GM08714 (cell line): Measurements from ENCODE around the gene PCDHGA1.

Source experiments
- H3K4me3 ChIP-seq: fragments of 200-500 bp; sonication (Bioruptor generic); 2 replicates; pipeline ENCODE4 v1.5.1; 2014; ENCODE audit warnings: mild to moderate bottlenecking, low read length, inconsistent platforms
- ZNF274 ChIP-seq: IDR thresholded peaks from 2 replicates; pipeline ENCODE4 v1.6.1; 2012; ENCODE audit warnings: mild to moderate bottlenecking, low read depth, low read length

The PCDHGA1 gene

DNA sequence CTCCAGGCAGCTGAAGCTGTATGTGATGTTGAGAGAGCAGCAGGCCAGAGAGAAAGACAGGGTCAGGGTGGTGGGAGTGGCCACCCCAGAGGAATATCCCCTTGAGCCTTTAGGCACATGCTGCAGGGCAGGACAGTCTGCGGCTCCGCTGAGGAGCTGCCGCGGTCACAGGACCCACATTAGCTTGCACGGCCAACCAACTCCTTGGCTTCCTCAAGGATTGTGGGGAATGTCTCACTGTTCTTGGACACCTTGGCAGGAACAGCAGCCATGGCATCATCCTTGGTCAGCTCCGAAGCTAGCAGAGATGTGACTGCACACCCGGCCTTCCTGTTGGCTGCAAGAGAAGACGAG is 186.3 kb downstream of the PCDHGA1 start:
- H3K4me3 ChIP-seq = no peak overlapping the region
- no peak for TF ChIP-seq ZNF274

DNA sequence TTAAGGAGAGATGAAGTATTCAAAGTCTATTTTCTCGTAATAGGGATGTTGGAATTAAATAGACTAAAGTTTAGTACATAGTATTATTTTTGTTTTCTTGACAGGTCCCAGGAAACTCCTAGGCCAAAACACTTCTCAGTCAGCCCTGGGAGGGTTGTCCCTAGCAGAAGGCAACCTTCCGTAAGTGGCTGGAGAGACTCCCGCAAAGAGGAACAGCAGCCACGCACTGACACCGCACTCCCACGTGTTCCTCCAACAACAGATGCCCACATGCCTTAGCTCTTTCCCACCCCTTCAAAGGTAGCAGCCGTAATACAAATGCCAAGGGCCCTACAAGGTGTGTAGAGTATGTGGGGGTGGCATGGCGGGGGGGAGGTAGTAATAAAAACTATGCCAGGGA is 187.0 kb downstream of the PCDHGA1 start:
- H3K4me3 ChIP-seq = no peak overlapping the region

DNA sequence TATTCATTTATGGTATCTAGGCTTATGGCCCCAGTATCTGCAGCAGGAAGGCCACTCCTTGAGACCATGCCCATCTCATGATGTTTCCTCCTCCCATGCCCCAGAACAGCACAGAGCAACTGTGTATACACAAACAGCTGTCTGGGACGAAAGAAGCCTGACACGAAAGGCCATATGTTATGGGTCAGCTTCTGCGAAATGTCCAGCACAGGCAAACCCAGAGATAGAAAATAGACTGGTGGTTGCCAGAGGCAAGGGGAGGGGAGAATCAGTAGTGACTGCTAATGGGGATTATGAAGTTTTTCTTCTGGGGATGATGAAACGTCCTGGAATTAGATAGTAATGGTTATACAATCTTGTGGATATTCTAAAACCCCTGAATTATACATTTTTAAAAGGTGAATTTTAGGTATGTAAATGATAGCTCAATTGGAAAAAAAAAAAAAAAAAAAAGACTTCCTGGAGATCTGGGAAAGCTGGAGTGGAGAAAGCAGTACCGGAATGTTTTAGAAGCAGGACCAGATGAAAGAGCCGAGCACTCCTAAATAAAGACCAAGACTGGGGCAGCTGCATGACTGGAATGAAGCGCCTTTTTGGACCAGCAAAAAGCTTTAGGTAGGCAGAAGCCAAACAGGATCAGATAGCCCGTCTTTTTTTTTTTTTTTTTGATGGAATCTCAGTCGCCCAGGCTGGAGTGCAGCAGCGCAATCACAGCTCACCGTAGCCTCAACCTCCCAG is 187.7 kb downstream of the PCDHGA1 start:
- no peak overlapping the region for H3K4me3 ChIP-seq
- no peak for TF ChIP-seq ZNF274

More for the DNA sequence above, 187.0 kb downstream of the PCDHGA1 start:
- no peak for TF ChIP-seq ZNF274

DNA sequence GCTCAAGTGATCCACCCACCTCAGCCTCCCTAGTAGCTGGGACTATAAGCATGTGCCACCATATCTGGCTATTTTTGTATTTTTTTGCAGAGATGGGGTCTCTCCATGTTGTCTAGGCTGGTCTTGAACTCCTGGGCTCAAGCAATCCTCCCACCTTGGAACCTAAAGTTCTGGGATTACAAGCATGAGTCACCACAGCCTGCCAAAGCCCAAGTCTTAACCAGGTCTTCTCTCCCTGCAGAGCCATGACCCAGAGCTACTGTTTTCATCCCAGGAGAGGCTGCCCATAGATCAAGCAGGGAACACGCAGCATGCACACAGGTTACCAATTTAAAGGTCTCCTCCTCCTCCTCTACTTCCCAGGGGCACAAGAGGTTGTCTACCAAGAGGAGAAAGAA is 188.3 kb downstream of the PCDHGA1 start:
- no peak overlapping the region for H3K4me3 ChIP-seq
- TF ChIP-seq ZNF274 = no peak

DNA sequence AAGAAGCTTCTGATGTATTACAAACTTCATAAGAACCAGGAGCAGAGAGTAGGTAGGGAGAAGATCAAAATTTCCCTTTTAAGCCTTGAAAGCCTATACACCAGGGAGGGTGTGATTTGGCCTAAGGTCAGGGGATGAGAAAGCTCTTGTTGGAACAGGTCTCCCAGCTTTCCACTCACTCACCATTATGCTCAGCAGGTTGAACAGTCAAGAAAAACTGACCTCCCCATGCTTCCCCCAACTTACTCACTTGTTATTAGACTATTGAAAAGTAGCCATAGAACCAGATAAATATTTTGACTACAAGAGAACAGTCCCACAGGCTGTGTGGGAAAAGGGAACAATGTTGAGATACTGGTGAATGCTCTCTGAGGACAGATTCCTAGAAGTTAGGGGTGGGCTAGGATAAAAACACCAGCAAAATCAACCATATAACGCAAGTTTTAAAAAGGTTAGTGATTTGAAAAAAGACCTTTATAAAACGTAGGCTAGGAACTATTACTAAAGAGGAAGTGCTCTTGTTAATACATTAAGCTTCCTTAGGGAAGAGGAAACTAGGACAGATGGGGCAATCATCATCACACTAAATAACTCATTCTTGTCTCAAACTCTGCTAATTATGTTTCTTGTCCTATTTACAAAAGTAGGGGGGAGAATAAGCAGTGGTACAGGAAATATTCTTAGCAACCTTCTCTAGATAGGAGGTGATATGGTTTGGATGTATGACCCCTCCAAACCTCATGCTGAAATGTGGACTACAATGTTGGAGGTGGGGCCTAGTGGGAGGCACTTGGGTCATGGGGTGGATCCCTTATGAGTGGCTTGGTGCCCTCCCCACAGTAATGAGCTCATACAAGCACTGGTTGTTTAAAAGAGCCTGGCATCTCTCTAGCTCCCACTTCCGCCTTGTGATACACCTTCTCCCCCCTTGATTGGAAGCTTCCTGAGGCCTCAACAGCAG is 189.6 kb downstream of the PCDHGA1 start:
- TF ChIP-seq ZNF274 = no peak
- no peak overlapping the region for H3K4me3 ChIP-seq

DNA sequence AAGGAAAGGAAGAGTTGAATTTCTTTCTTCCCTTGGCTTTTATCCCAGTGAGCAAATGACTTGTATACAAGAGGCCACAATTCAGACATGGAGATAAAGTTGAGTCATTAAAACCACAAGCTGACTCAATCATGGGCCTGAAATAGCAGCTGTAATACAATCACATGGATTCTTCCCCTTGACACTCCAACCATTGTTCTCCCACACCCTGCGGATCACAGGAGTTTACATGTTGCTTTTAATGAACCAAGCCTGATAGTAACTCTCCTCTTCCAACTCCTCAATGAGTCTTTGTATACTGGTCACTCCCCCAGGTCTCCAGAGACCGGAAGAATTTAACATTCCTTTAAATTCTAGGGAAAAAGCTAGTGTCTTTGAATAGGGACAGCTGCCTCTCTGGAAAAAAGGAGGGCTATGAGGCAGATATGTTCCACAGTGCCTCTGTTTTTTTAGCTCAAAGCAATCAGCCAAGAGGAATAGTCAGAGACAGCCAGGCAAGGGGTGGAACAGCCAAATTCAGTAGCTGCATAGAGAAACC is 191.0 kb downstream of the PCDHGA1 start:
- no peak for TF ChIP-seq ZNF274
- H3K4me3 ChIP-seq = no peak overlapping the region

DNA sequence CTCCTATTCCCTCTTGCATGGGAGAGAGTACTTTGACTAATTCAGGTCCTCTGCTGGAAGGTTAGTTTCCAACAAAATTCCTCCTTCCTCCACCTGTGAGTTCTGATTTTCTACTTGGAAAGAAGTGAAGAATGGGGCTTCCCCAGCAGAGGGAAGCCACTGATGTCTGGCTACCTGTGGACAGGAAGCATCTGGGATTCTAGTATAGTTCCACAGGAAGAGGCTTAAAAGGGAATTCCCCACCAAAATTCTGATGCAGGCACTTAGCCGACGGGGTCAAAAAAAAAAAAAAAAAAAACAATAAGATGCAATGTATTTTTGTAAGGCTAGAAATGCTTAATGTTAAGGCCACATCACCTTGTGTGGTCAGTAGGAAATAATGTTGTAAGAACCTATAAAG is 192.0 kb downstream of the PCDHGA1 start:
- TF ChIP-seq ZNF274 = no peak
- no peak overlapping the region for H3K4me3 ChIP-seq

DNA sequence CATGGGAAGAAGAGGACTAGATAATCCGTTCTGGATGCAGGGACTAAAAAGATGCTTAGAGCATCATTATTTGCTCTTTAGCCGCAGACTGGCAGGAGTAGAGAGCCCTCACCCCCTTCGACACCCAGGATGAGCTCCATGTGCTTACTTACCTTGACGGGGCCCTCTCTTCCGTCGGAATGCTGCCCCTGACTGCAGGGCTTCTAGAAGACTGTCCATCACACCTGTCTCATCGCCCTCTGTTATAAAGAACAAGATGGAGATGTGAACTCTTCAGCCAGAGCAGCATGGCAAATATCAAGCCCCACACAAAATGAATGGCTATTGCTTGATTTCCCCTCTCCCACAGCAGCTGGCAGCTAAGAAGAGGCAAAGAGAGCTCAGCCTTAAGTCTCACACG is 193.7 kb downstream of the PCDHGA1 start:
- TF ChIP-seq ZNF274 = no peak
- H3K4me3 ChIP-seq = no peak overlapping the region

DNA sequence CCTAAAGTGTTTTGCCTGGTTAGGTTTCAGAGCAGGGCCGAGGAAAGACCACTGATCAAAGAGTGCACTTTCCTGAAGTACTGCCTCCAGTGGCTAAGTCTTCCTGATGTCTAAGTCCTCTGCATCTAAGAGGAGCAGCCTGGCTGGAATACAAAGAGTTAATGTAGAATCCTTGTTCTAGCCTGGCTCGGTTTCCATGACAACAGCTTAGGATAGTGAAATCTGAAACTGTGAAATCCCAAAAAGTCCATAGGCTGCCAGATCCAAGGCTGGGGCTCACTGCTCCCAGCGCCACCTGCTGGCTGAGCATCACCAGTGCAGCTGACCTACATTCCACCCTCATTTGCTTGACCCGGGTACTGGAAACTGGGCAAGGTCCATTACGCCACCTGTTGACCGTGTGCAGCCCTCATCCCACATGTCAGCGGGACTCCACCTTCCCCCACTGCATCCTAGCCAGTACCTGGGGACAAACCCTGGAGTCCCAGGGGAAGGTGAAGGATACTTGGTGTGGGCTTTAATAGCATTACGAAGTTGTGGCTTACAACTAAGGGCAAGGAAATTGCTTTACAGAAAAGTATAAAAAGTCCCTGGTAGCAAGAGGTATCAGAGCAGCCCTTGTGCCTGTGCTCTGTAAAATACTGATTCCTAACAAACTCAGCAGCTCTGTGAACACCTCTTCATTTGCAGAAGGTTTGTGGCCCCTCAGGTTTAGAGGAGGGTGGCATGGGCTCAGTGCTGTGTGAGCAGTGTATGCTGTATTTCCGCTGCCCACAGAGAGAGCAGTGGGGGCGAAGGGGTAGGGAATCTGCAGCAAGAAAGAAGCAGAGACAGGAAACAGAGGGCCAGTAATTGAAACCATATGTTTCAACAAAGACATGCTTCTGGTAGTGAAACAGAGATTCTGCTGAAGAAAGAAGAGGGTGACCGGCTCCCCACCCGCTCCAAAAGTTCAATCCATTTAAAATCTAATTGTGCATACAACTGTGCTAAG is 194.6 kb downstream of the PCDHGA1 start:
- no peak overlapping the region for H3K4me3 ChIP-seq
- no peak for TF ChIP-seq ZNF274

DNA sequence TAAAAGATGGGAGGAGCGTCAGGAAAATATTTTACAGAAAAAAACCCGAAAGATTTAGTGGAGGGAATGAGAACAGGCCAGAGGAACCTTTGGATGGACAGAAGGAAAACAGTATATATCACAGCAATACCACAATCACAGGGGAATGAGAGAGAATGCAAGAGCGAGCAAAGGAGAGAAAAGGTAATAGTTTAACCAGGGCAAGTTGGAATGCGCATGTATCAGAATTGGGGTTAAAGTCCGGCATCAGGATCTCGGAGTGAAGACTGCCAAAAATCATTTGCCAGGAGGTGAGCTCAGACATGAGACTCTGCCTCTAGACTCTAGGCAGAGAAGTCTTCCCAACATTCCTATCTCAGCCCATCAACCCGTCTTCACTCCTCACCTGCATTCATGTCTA is 195.3 kb downstream of the PCDHGA1 start:
- H3K4me3 ChIP-seq = no peak overlapping the region

DNA sequence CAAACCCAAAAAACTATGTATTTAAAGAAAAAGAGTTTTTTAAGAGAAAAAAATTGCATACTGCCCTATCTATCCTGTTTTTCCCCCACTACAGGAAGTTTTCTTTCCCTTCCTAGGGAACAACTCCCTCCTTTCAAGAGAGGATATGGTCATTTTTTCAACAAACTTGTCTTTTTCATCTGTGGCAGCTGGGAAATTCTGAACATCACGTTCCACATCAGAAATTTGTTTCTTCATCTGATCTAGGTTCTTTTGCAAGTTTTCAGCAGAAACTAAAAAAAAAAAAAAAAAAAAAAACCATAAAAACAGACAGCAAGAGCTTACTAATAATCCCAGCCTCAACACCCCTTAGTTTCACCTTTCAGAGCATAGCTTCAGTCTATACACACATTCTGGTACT is 197.1 kb downstream of the PCDHGA1 start:
- H3K4me3 ChIP-seq = no peak overlapping the region
- no peak for TF ChIP-seq ZNF274

More for the DNA sequence above, 195.3 kb downstream of the PCDHGA1 start:
- no peak for TF ChIP-seq ZNF274

DNA sequence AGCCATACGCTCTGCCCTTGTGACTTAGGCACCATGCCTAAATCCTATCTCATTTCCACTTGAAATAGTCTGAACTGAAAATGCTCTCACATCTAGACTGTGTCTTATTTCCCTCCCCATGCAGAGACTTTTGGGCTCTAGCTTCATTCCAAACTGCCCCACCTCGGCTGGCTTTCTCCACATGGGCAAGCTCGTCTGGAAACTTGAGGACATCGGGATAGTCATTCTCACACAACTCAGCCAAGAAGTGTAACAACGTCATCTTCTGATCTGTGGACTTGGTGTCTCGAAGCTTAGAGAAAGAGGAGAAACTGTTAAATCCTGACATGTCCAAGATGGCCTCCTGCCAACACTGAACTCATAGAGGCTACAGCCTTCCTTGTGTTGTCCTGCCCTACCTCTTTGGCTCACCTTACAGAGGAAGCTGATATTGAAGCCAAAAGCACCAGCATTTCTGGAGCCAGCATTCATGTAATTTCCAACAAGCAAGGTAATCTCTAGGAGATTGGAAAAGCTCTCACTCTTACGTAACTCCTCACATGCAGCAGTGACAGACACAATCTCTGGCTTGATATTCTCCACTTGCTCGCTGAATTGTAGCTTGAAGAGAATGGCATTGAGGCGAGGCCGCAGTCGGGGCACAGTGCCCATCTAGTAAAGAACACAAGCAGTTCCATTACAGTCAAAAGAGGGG is 198.1 kb downstream of the PCDHGA1 start:
- H3K4me3 ChIP-seq = no peak overlapping the region
- TF ChIP-seq ZNF274 = no peak

DNA sequence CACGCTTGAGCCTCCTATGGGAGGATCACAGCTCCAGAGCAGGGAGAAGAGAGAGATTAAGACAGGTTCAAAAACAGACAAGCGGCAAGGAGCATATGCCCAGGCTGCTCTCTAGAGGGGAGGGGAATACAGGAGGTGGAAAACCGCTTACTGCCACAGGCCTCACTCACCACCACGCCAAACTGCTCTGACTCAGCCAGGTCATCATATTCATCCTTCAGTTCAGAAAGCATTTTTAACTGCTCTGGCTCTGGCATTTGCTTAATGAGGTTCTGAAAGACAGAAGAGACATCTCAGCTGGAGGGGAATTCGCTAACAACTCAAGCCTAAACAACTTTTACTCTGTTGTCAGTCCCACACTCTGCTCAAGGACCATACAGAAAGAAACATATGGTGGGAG is 198.7 kb downstream of the PCDHGA1 start:
- H3K4me3 ChIP-seq = no peak overlapping the region
- no peak for TF ChIP-seq ZNF274
